22Rv1 (cell line): ENCODE data around the gene SOS1.
"Not testable (repeated sequence)": the region's sequence is repeated elsewhere in the genome, so short reads cannot be mapped to it uniquely, and the experiment has no call there.

Experiments
- H3K27ac ChIP-seq: fragments of 450-650 bp; 2 replicates; pipeline ENCODE4 v1.5.1; 2017
- CTCF ChIP-seq: fragments of 450-650 bp; IDR thresholded peaks from 2 replicates; pipeline ENCODE4 v1.5.1; 2017; ENCODE audit warnings: mild to moderate bottlenecking
- ZFX ChIP-seq: fragments of 450-650 bp; IDR thresholded peaks from 2 replicates; pipeline ENCODE4 v1.6.1; 2017; ENCODE audit warnings: antibody characterized with exemption, borderline replicate concordance

The SOS1 gene

DNA sequence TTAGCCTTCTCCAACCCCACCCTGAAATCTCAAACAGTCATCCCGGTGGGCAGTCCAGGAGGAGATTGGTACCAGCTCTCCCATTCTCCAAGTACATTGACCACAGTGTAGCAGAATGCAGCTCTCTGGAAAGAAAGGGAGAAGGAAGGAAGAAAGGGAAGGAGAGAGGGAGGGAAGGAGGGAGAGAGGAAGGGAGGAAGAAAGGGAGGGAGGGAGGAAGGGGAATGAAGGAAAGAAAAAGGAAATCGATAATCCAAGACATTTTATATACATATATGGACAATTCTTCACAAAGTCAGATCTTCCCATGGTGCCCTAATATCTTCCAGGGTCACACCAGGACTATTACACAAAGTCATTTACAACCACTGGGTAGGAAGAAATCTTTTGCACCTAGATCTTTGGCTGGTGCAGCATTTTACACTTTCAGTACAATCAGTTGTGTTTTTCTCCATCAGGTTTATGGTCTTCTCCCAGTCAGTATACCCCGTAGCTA is 172.4 kb downstream of the SOS1 start:
- TF ChIP-seq CTCF = no peak
- no peak for TF ChIP-seq ZFX
- no peak overlapping the region for H3K27ac ChIP-seq

DNA sequence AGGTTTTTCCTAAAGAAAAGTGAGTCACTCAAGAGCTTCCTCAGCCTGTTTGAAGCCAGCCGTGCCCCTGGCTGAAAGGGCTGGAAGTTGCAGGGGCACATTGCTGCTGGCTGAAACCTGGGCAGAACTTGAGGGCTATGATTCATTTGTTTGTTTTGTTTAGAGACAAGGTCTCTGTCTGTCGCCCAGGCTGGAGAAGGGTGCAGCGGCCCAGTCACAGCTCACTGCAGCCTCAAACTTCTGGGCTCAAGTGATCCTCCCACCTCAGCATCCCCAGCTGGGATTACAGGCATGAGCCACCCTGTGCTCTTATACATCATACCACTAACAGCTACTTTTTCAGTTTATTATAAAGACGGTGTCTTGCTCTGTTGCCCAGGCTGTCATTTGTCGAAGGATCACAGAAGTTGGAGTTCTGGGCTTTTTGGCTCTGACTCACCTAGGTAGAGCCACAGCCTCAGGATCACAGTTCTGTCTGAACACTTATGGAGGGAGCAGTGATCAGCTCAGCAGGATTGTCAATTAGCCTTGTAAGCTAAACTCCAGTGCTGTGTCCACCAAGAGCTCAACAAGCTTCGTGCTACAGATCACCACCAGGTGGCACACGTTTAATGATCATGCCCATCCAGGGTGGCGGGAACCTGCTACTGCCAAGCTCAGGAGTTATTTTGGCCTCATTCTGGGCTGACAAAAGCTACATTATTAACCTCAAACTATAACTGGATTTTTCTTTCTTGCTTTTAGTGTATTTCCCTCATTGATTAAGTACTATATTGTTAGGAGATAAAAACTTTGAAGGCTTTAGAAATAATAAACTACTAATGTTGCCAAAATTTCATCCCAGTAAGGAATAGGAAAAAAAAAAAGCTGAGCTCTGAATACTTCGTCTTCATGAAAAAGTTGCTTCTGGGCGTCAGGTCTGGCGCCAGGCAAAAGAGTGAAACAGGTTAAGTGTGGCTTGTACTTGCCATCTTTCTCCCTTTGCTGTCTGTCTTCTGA is 173.3 kb downstream of the SOS1 start:
- H3K27ac ChIP-seq = no peak overlapping the region

GRCh38 chr2:38945911-38946310 is 174.9 kb downstream of the SOS1 start:
- H3K27ac ChIP-seq = no peak overlapping the region
- TF ChIP-seq CTCF (no peak), ZFX (no peak)

More for the DNA sequence above, 173.3 kb downstream of the SOS1 start:
- TF ChIP-seq ZFX = no peak
- TF ChIP-seq CTCF = peak; percentile 85

DNA sequence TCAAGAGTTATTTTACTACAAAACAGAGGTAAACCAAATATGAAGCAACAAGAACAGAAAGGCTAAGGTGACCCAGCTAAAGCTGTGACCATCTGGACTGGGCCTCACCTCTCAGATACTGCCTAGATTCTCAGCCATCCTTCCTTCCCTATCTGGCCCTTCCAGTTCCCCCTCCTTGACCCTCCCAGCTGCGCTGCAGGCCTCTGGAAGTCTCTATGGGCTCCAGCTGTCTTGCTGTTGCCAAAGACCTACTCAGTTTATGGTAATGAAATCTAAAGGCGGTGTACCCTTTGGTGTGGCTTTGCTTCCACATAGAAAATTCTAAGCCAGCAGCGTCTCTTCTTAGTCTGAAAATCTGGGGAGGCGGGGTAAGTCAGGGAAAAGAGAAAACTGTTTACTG is 175.5 kb downstream of the SOS1 start:
- no peak overlapping the region for H3K27ac ChIP-seq
- TF ChIP-seq CTCF (no peak), ZFX (no peak)

- no peak overlapping the region for H3K27ac ChIP-seq
- TF ChIP-seq CTCF = no peak
- no peak for TF ChIP-seq ZFX
These were observed 177.1 kb downstream of the SOS1 start for GRCh38 chr2:38943784-38944183.

GRCh38 chr2:38940746-38941145 is 180.1 kb downstream of the SOS1 start:
- no peak for TF ChIP-seq ZFX
- TF ChIP-seq CTCF = no peak

DNA sequence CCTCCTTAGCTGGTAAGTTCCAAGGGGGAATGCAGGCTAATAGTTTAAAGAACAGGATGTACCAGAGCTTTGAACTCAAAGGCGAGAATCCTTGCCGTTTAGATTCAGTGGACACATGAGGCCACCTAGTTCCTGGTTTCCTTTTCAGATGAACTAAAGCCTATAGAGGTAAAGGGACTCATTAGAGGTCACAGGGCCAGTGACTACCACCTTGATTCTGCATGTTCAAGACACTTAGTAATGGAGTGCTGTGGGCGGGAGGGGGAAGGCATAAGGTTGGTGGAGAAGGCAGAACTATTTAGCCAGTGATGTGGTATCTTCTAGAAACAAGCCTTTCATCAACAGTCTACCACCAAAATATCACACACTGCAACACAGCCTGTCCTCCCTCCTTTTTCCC is 183.3 kb downstream of the SOS1 start:
- TF ChIP-seq ZFX = no peak
- TF ChIP-seq CTCF = no peak
- H3K27ac ChIP-seq = no peak overlapping the region

More at GRCh38 chr2:38940746-38941145, 180.1 kb downstream of the SOS1 start:
- H3K27ac ChIP-seq = no peak overlapping the region

DNA sequence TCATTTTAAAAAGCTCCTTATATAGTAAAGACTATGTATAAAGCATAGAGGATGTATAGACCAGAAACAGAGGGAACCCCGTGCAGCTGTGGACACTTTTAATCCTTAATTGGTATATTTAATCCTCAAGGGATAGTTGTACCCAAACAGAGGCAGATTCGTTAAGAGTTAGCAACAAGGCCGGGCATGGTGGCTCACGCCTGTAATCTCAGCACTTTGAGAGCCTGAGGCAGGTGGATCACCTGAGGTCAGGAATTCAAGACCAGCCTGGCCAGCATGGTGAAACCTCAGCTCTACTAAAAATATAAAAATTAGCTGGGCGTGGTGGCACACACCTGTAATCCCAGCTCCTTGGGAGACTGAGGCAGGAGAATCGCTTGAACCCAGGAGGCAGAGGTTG is 184.3 kb downstream of the SOS1 start:
- not testable (repeated sequence) for H3K27ac ChIP-seq
